Loucy (cell line): ENCODE results near the gene COL25A1.

Experiments used
- H2AFZ ChIP-seq: fragments of 200-600 bp; sonication (generic); 2 replicates; pipeline ENCODE4 v1.6.0; 2016; ENCODE audit warnings: antibody characterized with exemption, mild to moderate bottlenecking, low read length, moderate library complexity
- H3F3A ChIP-seq: fragments of 200-600 bp; 2 replicates; pipeline ENCODE4 v1.6.0; 2016; ENCODE audit warnings: antibody characterized with exemption, low read depth, mild to moderate bottlenecking
- H3K27me3 ChIP-seq: fragments of 200-600 bp; sonication (generic); 2 replicates; pipeline ENCODE4 v1.6.1; 2014; ENCODE audit warnings: low read length, mild to moderate bottlenecking; ENCODE audit not compliant: insufficient read depth, poor library complexity, severe bottlenecking
- H3K36me3 ChIP-seq: fragments of 200-600 bp; sonication (generic); 2 replicates; pipeline ENCODE4 v1.6.1; 2016; ENCODE audit warnings: low read length; ENCODE audit not compliant: insufficient read depth
- H3K4me1 ChIP-seq: fragments of 200-600 bp; sonication (generic); 2 replicates; pipeline ENCODE4 v1.5.1; 2014; ENCODE audit warnings: low read length, mild to moderate bottlenecking; ENCODE audit not compliant: insufficient read depth, poor library complexity, severe bottlenecking
- H3K4me2 ChIP-seq: fragments of 200-600 bp; sonication (generic); 2 replicates; pipeline ENCODE4 v1.6.0; 2014; ENCODE audit warnings: antibody characterized with exemption, low read length, low read depth, mild to moderate bottlenecking; ENCODE audit not compliant: poor library complexity, severe bottlenecking
- H3K4me3 ChIP-seq: fragments of 200-600 bp; sonication (generic); 2 replicates; pipeline ENCODE4 v1.5.1; 2014; ENCODE audit warnings: low read length, mild to moderate bottlenecking, mixed read lengths; ENCODE audit not compliant: poor library complexity, severe bottlenecking
- H3K79me2 ChIP-seq: fragments of 200-600 bp; sonication (generic); 2 replicates; pipeline ENCODE4 v1.6.1; 2014; ENCODE audit warnings: low read length; ENCODE audit not compliant: insufficient read depth
- H3K9ac ChIP-seq: fragments of 200-600 bp; sonication (generic); 2 replicates; pipeline ENCODE4 v1.6.0; 2014; ENCODE audit warnings: mild to moderate bottlenecking, low read depth, low read length, moderate library complexity; ENCODE audit not compliant: poor library complexity, severe bottlenecking
- H3K9me2 ChIP-seq: fragments of 200-600 bp; sonication (generic); replicated peaks from 2 replicates; pipeline ENCODE4 v1.6.1; 2016; ENCODE audit warnings: low read depth, low read length, mixed read lengths
- H3K9me3 ChIP-seq: fragments of 200-600 bp; sonication (generic); 2 replicates; pipeline ENCODE4 v1.6.1; 2014; ENCODE audit warnings: mild to moderate bottlenecking, antibody characterized with exemption, low read length, low read depth; ENCODE audit not compliant: insufficient read depth
- H4K20me1 ChIP-seq: fragments of 200-600 bp; sonication (generic); 2 replicates; pipeline ENCODE4 v1.6.0; 2014; ENCODE audit warnings: antibody characterized with exemption, low read length, mild to moderate bottlenecking; ENCODE audit not compliant: insufficient read depth, poor library complexity, severe bottlenecking
- CTCF ChIP-seq: fragments of 200-600 bp; sonication (generic); conservative IDR thresholded peaks from 2 replicates; pipeline ENCODE4 v1.5.1; 2014; ENCODE audit warnings: mild to moderate bottlenecking, antibody characterized with exemption, low read length
- EZH2phosphoT487 ChIP-seq: fragments of 200-600 bp; IDR thresholded peaks from 2 replicates; pipeline ENCODE4 v1.6.1; 2018; ENCODE audit warnings: antibody characterized with exemption, mild to moderate bottlenecking, moderate library complexity, borderline replicate concordance

Gene COL25A1

DNA sequence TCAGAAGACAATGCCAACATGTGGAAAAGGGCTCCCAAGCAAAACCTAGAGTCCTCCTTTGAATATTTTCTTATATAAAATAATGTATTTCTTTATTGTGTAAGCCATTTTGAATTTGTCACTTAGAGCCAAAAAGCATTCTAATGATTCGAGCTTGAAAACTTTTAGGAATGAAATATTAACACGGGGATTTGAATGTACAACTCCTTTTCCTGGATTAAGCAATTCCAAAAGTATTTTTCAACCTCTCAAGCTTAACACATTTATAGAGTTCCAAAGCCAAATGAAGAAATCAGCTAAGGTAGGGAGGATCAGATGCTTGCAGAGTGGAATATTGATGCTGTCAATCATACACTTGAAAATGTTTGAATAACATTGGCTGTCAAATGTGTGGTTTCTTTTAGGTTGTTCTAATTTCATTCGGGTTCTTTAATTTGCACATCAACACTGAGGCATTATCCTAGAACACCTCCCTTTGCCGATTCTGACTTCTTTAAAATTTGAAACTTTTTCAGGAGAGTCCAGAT lies 472.4 kb downstream of the COL25A1 start:
- Histone ChIP-seq H3K4me1 (no peaks in the 10 kb centered on the region), H3K9ac (no peak overlapping the region), H3K4me2 (no peak overlapping the region), H3K9me3 (no peaks in the 10 kb centered on the region), H3K79me2 (no peaks in the 10 kb centered on the region), H3K4me3 (no peak overlapping the region), H3K9me2 (no peaks in the 10 kb centered on the region), H4K20me1 (no peaks in the 10 kb centered on the region), H3K27me3 (no peaks in the 10 kb centered on the region), H3F3A (no peaks in the 10 kb centered on the region), H2AFZ (no peak overlapping the region), H3K36me3 (no peaks in the 10 kb centered on the region)
- TF ChIP-seq EZH2phosphoT487 = no peak

DNA sequence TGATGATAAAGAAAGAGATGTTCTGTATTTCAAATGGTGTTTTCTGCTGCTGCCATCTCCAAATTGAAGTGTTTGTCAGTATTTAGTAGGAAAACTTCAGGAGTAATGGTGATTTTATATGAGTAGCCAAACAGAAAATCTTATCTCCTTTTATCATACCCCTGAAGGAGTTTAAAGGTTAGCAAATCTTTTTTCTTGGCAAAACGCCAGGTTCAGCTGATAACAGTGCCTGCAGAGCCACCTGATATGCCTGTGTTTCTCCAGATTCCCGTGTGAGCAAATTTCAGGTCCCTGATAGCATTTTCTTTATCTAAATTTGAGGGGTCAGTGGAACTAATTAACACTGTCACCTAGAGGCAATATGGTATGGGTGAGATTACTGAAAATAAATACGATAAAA lies 473.8 kb downstream of the COL25A1 start:
- no peaks in the 10 kb centered on the region for H3K79me2 ChIP-seq
- H3K36me3 ChIP-seq = no peaks in the 10 kb centered on the region
- H4K20me1 ChIP-seq = no peaks in the 10 kb centered on the region
- H3K4me1 ChIP-seq = no peaks in the 10 kb centered on the region
- no peaks in the 10 kb centered on the region for H3K9me3 ChIP-seq
- H2AFZ ChIP-seq = no peak overlapping the region
- no peaks in the 10 kb centered on the region for H3K27me3 ChIP-seq
- no peak overlapping the region for H3K9ac ChIP-seq
- no peaks in the 10 kb centered on the region for H3F3A ChIP-seq
- no peaks in the 10 kb centered on the region for H3K9me2 ChIP-seq
- TF ChIP-seq EZH2phosphoT487 (no peak), CTCF (no peak)
- H3K4me3 ChIP-seq = no peak overlapping the region
- H3K4me2 ChIP-seq = no peak overlapping the region

- no peaks in the 10 kb centered on the region for H3K27me3 ChIP-seq
- TF ChIP-seq EZH2phosphoT487 (no peak), CTCF (no peak)
- H3K9me2 ChIP-seq = no peaks in the 10 kb centered on the region
- no peaks in the 10 kb centered on the region for H3K4me1 ChIP-seq
- H3K4me3 ChIP-seq = no peak overlapping the region
- H4K20me1 ChIP-seq = no peaks in the 10 kb centered on the region
- no peaks in the 10 kb centered on the region for H3F3A ChIP-seq
- no peak overlapping the region for H3K9ac ChIP-seq
- no peaks in the 10 kb centered on the region for H3K9me3 ChIP-seq
- no peaks in the 10 kb centered on the region for H3K79me2 ChIP-seq
- H3K36me3 ChIP-seq = no peaks in the 10 kb centered on the region
- no peak overlapping the region for H3K4me2 ChIP-seq
- H2AFZ ChIP-seq = no peak overlapping the region
Observed at GRCh38 chr4:108825737-108826136, 476.7 kb downstream of the COL25A1 start.

- no peak overlapping the region for H3K4me2 ChIP-seq
- H3F3A ChIP-seq = no peaks in the 10 kb centered on the region
- H4K20me1 ChIP-seq = no peaks in the 10 kb centered on the region
- H3K4me1 ChIP-seq = no peaks in the 10 kb centered on the region
- H3K36me3 ChIP-seq = no peaks in the 10 kb centered on the region
- no peak overlapping the region for H3K9ac ChIP-seq
- no peaks in the 10 kb centered on the region for H3K9me3 ChIP-seq
- no peak overlapping the region for H3K4me3 ChIP-seq
- H3K27me3 ChIP-seq = no peaks in the 10 kb centered on the region
- no peaks in the 10 kb centered on the region for H3K9me2 ChIP-seq
- H3K79me2 ChIP-seq = no peaks in the 10 kb centered on the region
- no peak for TF ChIP-seq CTCF
- H2AFZ ChIP-seq = no peak overlapping the region
Observed at GRCh38 chr4:108821351-108821930, 481.0 kb downstream of the COL25A1 start.
